GM12878 (cell line): Measurements from ENCODE around the gene ITSN2. TPM values are rescaled to one million over a fixed set of nuclear protein-coding genes. Genes with fewer than 3 reads are reported as not detected.
A peak's percentile ranks its signal among the peaks of the same experiment; 100 is the strongest.

Source experiments
- BCL11A ChIP-seq: IDR thresholded peaks from 2 replicates; pipeline ENCODE4 v1.6.1; 2011; ENCODE audit warnings: low read depth, low read length
- BHLHE40 ChIP-seq, 2 experiments: fragments of 450-650 bp in 1 of 2; IDR thresholded peaks; 2 replicates each; pipeline ENCODE4 v1.6.1; 2011 to 2017; ENCODE audit warnings: low read depth in 2 of 2, borderline replicate concordance in 1 of 2, improper control_type of control experiment in 1 of 2, low read length in 1 of 2, mild to moderate bottlenecking in 1 of 2
- CREB1 ChIP-seq: IDR thresholded peaks from 2 replicates; pipeline ENCODE4 v1.6.1; 2012; ENCODE audit warnings: low read depth, mild to moderate bottlenecking, inconsistent platforms
- EGR1 ChIP-seq, 2 experiments: IDR thresholded peaks; 1 replicate in 1 of 2; 2 replicates in 1 of 2; pipeline ENCODE4 v1.6.1; 2011 to 2012; ENCODE audit warnings: low read depth in 2 of 2, low read length in 2 of 2, borderline replicate concordance in 1 of 2, mild to moderate bottlenecking in 1 of 2, moderate library complexity in 1 of 2
- FOXM1 ChIP-seq: IDR thresholded peaks from 2 replicates; pipeline ENCODE4 v1.6.1; 2012; ENCODE audit warnings: low read depth, mild to moderate bottlenecking, inconsistent platforms, low read length, moderate library complexity
- HDAC6 ChIP-seq: fragments of 200-600 bp; sonication (generic); IDR thresholded peaks from one replicate; pipeline ENCODE4 v1.8.0; 2017; ENCODE audit warnings: antibody characterized with exemption; ENCODE audit not compliant: unreplicated experiment
- IRF4 ChIP-seq: IDR thresholded peaks from 2 replicates; pipeline ENCODE4 v1.6.1; 2011; ENCODE audit warnings: low read depth, low read length
- JUNB ChIP-seq: IDR thresholded peaks from 2 replicates; pipeline ENCODE4 v1.6.1; 2016; ENCODE audit warnings: antibody characterized with exemption, mild to moderate bottlenecking
- NR2F1 ChIP-seq: fragments of 450-650 bp; conservative IDR thresholded peaks from 2 replicates; pipeline ENCODE4 v1.6.1; 2017; ENCODE audit warnings: mild to moderate bottlenecking
- PAX8 ChIP-seq: fragments of 450-650 bp; IDR thresholded peaks from 2 replicates; pipeline ENCODE4 v1.6.1; 2017; ENCODE audit warnings: mild to moderate bottlenecking, moderate library complexity
- RAD51 ChIP-seq: fragments of 450-650 bp; IDR thresholded peaks from 2 replicates; pipeline ENCODE4 v1.6.1; 2016; ENCODE audit warnings: moderate library complexity, mild to moderate bottlenecking, inconsistent platforms
- RUNX3 ChIP-seq: IDR thresholded peaks from 2 replicates; pipeline ENCODE4 v1.6.1; 2012; ENCODE audit warnings: low read length, inconsistent platforms
- SMARCA5 ChIP-seq: fragments of 450-650 bp; IDR thresholded peaks from 2 replicates; pipeline ENCODE4 v1.6.1; 2017; ENCODE audit warnings: mild to moderate bottlenecking
- SUZ12 ChIP-seq: fragments of 200-600 bp; sonication (generic); IDR thresholded peaks from one replicate; pipeline ENCODE4 v1.6.1; 2018; ENCODE audit warnings: antibody characterized with exemption, mild to moderate bottlenecking; ENCODE audit not compliant: unreplicated experiment
- TCF3 ChIP-seq: IDR thresholded peaks from 2 replicates; pipeline ENCODE4 v1.6.1; 2012; ENCODE audit warnings: low read depth, mild to moderate bottlenecking, low read length, borderline replicate concordance; ENCODE audit not compliant: insufficient read depth
- ZNF384 ChIP-seq: IDR thresholded peaks from 2 replicates; pipeline ENCODE4 v1.6.1; 2012; ENCODE audit warnings: low read depth, mild to moderate bottlenecking, low read length, improper control_type of control experiment, borderline replicate concordance
- polyA plus RNA-seq, 11 experiments: library from polyadenylated mRNA; depleted of rRNA in 4 of 11; unstranded in 6 of 11; stranded (reverse) in 5 of 11; fragments of >200 nt; fragmentation: Nextera tagmentation in 4 of 11; fragmentation: Illumina TruSeq in 1 of 11; extraction: Ambion mirVana in 4 of 11; extraction: Trizol in 1 of 11; gene quantifications; 1 replicate in 1 of 11; 2 replicates in 10 of 11; pipeline versions ENCODE4 v1.2.1 to v1.2.3, GENCODE V29; 2011 to 2016; ENCODE audit warnings: inconsistent platforms in 2 of 11, missing spikeins in 2 of 11, low read depth in 1 of 11
- total RNA-seq, 4 experiments: library from RNA; depleted of rRNA in 3 of 4; stranded (reverse); fragments of >200 nt in 3 of 4; fragmentation: Illumina TruSeq in 1 of 4; extraction: Trizol in 1 of 4; gene quantifications; 2 replicates each; pipeline versions ENCODE4 v1.2.1 to v1.2.3, GENCODE V29; 2013 to 2021
- TF ChIP-seq, protein P1 (sequence below): fragments of 150-350 bp; IDR thresholded peaks from 2 replicates; pipeline ENCODE4 v1.6.1; 2014; ENCODE audit warnings: mild to moderate bottlenecking, low read depth, low read length
- TF ChIP-seq, protein P2 (sequence below): IDR thresholded peaks from 2 replicates; pipeline ENCODE4 v1.6.1; 2011; ENCODE audit warnings: borderline replicate concordance, low read depth, mild to moderate bottlenecking, moderate library complexity, mixed read lengths, low read length; ENCODE audit not compliant: insufficient read depth; ENCODE audit errors: extremely low read length
- TF ChIP-seq, protein P3 (sequence below): fragments of 450-650 bp; formaldehyde crosslinking; IDR thresholded peaks from 2 replicates; pipeline ENCODE4 v1.4.0; 2020; ENCODE audit warnings: mild to moderate bottlenecking, moderate library complexity
- TF ChIP-seq, protein P4 (sequence below): fragments of 450-650 bp; IDR thresholded peaks from 2 replicates; pipeline ENCODE4 v1.6.1; 2017; ENCODE audit warnings: mild to moderate bottlenecking, moderate library complexity

The ITSN2 gene
- total and polyA plus RNA-seq, 10 of the 15 experiments (the other 5 are each of a cell fraction or from before 2014, with no cell fraction given), result 20.5 to 80.0 (median 54.7) TPM

DNA sequence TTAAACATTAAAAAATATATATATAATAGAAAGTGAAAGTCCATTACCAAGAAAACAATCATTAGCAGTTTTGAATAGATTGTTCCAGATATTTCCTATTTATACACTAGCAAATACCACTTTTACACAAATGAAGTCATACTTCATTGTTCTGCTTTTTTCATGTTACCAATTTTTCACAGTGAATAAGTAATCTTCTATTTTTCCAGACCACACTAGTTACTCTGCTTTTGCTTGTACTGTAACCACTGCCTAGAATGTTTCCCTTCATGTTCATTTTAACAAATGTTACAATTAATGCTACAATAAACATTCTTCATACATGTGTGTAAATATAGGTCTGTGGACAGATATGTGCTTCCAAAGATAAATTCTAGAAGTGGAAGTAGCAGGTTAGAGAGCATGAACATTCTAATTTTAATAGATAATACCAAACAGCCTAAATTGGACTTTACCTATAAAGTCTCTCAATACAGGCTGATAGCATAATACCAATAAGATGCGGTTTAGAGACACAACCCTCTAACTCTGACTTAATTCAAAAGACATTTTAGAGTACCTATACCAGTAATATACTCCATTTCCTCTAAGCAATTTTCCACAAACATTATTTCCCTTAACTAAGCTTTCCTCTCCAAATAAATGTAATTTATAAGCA is 17.0 kb downstream of the ITSN2 start (continued):
- TF ChIP-seq, protein P1, sequence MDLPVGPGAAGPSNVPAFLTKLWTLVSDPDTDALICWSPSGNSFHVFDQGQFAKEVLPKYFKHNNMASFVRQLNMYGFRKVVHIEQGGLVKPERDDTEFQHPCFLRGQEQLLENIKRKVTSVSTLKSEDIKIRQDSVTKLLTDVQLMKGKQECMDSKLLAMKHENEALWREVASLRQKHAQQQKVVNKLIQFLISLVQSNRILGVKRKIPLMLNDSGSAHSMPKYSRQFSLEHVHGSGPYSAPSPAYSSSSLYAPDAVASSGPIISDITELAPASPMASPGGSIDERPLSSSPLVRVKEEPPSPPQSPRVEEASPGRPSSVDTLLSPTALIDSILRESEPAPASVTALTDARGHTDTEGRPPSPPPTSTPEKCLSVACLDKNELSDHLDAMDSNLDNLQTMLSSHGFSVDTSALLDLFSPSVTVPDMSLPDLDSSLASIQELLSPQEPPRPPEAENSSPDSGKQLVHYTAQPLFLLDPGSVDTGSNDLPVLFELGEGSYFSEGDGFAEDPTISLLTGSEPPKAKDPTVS, result peak; percentile 91; the same call in 1 of the 2 replicates
- TF ChIP-seq HDAC6 (no peak), FOXM1 (no peak; the same call in 1 of the 2 replicates), BHLHE40 (IDR thresholded peaks at IDR 0.05; ENCODE audit: borderline replicate concordance in 1 of 2, low read depth in 2 of 2, low read length in 1 of 2) (0 out of 4 replicates have a peak, but pooled peaks of 1 of the 2 experiments have one; percentile 19), BCL11A (no peak), NR2F1 (no peak; the same call in 1 of the 2 replicates), TCF3 (no peak), CREB1 (no peak), ZNF384 (no peak), RUNX3 (peak; percentile 74), JUNB (peak; percentile 58; the same call in 1 of the 2 replicates), PAX8 (no peak), RAD51 (no peak), SMARCA5 (0 out of 2 replicates have a peak, but pooled peaks have one; percentile 63), SUZ12 (no peak), EGR1 (IDR thresholded peaks at IDR 0.05; ENCODE audit: borderline replicate concordance in 1 of 2, low read depth in 2 of 2, low read length in 2 of 2) (no peak), IRF4 (no peak)
- TF ChIP-seq, protein P2, sequence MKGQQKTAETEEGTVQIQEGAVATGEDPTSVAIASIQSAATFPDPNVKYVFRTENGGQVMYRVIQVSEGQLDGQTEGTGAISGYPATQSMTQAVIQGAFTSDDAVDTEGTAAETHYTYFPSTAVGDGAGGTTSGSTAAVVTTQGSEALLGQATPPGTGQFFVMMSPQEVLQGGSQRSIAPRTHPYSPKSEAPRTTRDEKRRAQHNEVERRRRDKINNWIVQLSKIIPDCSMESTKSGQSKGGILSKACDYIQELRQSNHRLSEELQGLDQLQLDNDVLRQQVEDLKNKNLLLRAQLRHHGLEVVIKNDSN, result no peak
- TF ChIP-seq, protein P3, sequence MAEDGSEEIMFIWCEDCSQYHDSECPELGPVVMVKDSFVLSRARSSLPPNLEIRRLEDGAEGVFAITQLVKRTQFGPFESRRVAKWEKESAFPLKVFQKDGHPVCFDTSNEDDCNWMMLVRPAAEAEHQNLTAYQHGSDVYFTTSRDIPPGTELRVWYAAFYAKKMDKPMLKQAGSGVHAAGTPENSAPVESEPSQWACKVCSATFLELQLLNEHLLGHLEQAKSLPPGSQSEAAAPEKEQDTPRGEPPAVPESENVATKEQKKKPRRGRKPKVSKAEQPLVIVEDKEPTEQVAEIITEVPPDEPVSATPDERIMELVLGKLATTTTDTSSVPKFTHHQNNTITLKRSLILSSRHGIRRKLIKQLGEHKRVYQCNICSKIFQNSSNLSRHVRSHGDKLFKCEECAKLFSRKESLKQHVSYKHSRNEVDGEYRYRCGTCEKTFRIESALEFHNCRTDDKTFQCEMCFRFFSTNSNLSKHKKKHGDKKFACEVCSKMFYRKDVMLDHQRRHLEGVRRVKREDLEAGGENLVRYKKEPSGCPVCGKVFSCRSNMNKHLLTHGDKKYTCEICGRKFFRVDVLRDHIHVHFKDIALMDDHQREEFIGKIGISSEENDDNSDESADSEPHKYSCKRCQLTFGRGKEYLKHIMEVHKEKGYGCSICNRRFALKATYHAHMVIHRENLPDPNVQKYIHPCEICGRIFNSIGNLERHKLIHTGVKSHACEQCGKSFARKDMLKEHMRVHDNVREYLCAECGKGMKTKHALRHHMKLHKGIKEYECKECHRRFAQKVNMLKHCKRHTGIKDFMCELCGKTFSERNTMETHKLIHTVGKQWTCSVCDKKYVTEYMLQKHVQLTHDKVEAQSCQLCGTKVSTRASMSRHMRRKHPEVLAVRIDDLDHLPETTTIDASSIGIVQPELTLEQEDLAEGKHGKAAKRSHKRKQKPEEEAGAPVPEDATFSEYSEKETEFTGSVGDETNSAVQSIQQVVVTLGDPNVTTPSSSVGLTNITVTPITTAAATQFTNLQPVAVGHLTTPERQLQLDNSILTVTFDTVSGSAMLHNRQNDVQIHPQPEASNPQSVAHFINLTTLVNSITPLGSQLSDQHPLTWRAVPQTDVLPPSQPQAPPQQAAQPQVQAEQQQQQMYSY (CRISPR knock-in tag), result no peak
- TF ChIP-seq, protein P4, sequence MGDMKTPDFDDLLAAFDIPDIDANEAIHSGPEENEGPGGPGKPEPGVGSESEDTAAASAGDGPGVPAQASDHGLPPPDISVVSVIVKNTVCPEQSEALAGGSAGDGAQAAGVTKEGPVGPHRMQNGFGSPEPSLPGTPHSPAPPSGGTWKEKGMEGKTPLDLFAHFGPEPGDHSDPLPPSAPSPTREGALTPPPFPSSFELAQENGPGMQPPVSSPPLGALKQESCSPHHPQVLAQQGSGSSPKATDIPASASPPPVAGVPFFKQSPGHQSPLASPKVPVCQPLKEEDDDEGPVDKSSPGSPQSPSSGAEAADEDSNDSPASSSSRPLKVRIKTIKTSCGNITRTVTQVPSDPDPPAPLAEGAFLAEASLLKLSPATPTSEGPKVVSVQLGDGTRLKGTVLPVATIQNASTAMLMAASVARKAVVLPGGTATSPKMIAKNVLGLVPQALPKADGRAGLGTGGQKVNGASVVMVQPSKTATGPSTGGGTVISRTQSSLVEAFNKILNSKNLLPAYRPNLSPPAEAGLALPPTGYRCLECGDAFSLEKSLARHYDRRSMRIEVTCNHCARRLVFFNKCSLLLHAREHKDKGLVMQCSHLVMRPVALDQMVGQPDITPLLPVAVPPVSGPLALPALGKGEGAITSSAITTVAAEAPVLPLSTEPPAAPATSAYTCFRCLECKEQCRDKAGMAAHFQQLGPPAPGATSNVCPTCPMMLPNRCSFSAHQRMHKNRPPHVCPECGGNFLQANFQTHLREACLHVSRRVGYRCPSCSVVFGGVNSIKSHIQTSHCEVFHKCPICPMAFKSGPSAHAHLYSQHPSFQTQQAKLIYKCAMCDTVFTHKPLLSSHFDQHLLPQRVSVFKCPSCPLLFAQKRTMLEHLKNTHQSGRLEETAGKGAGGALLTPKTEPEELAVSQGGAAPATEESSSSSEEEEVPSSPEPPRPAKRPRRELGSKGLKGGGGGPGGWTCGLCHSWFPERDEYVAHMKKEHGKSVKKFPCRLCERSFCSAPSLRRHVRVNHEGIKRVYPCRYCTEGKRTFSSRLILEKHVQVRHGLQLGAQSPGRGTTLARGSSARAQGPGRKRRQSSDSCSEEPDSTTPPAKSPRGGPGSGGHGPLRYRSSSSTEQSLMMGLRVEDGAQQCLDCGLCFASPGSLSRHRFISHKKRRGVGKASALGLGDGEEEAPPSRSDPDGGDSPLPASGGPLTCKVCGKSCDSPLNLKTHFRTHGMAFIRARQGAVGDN, result no peak
